Vagina (tissue), 2 donors: ENCODE measurements around the gene ODAPH.

Experiments used
- CTCF ChIP-seq, 3 experiments: fragments of 450-650 bp in 2 of 3; fragments of 200-600 bp in 1 of 3; sonication (generic) in 1 of 3; IDR thresholded peaks; one replicate each; pipeline ENCODE4 v1.5.1; 2017 to 2019; ENCODE audit warnings: antibody characterized with exemption in 3 of 3, mild to moderate bottlenecking in 2 of 3, moderate library complexity in 2 of 3
- POLR2A ChIP-seq, 2 donors: fragments of 450-650 bp; IDR thresholded peaks; one replicate each; pipeline ENCODE4 v1.6.1; 2017; ENCODE audit warnings: antibody characterized with exemption in 2 of 2, mild to moderate bottlenecking in 2 of 2, moderate library complexity in 2 of 2
- POLR2AphosphoS5 ChIP-seq, 2 donors: sonication (generic); formaldehyde crosslinking; IDR thresholded peaks; one replicate each; pipeline ENCODE4 v1.9.0; 2017; ENCODE audit warnings: antibody characterized with exemption in 2 of 2, mild to moderate bottlenecking in 2 of 2, low read depth in 1 of 2; ENCODE audit not compliant: insufficient read depth in 1 of 2

GRCh38 chr4:75530556-75531322 lies 25.1 kb upstream of the ODAPH start:
- TF ChIP-seq CTCF (IDR thresholded peaks at IDR 0.05) = no peak
- no peak for TF ChIP-seq POLR2A (IDR thresholded peaks at IDR 0.05)
- no peak for TF ChIP-seq POLR2AphosphoS5 (IDR thresholded peaks at IDR 0.05; ENCODE audit: insufficient read depth in 1 of 2, low read depth in 1 of 2)
